B cell (primary cell): ENCODE results near the gene CCR9. TPM values are rescaled to one million over a fixed set of nuclear protein-coding genes. Genes with fewer than 3 reads are reported as not detected.

Experiments used
- ATAC-seq: fragments of 200-7000 bp; cut with Tn5 transposase; one replicate; pipeline ENCODE4 v1.10.0; 2021; ENCODE audit warnings: low read depth, mild to moderate bottlenecking, moderate number of reproducible peaks, moderate library complexity
- CTCF ChIA-PET: fragments of 350-600 bp; sonication (Branson Sonifier 250); formaldehyde crosslinking; loops from one replicate; lab custom pipeline; 2021; ENCODE audit warnings: antibody characterized with exemption, inconsistent platforms; lab: Charles Lee
- POLR2A ChIA-PET: fragments of 350-600 bp; sonication (Branson Sonifier 250); formaldehyde crosslinking; loops from one replicate; lab custom pipeline; 2021; ENCODE audit warnings: antibody characterized with exemption; lab: Charles Lee
- DNase-seq: peaks from one replicate; pipeline ENCODE4 v3.0.0; 2013
- H2AFZ ChIP-seq: 2 replicates; pipeline ENCODE4 v1.6.1; 2012; ENCODE audit warnings: mild to moderate bottlenecking, low read depth, low read length; ENCODE audit not compliant: insufficient read depth, poor library complexity, severe bottlenecking
- H3K27ac ChIP-seq, 2 donors: 1 replicate in 1 of 2; 2 replicates in 1 of 2; pipeline ENCODE4 v1.5.1; 2012 to 2013; ENCODE audit warnings: low read length in 2 of 2, mild to moderate bottlenecking in 2 of 2, moderate library complexity in 1 of 2
- H3K27me3 ChIP-seq, 4 experiments: fragments of 200-600 bp in 1 of 4; sonication (generic) in 1 of 4; replicated peaks in 1 of 4; 1 replicate in 2 of 4; 2 replicates in 2 of 4; pipeline versions ENCODE4 v1.6.1 to v1.7.0; 2013 to 2016; ENCODE audit warnings: low read length in 3 of 4, mild to moderate bottlenecking in 2 of 4, mixed read lengths in 1 of 4, moderate library complexity in 1 of 4; ENCODE audit not compliant: insufficient read depth in 4 of 4, control insufficient read depth in 3 of 4; ENCODE audit errors: control extremely low read depth in 1 of 4
- H3K36me3 ChIP-seq, 2 experiments: replicated peaks in 1 of 2; 1 replicate in 1 of 2; 2 replicates in 1 of 2; pipeline versions ENCODE4 v1.6.1 to v1.7.1; 2013; ENCODE audit warnings: low read length in 1 of 2; ENCODE audit not compliant: insufficient read depth in 2 of 2, control insufficient read depth in 1 of 2; ENCODE audit errors: control extremely low read depth in 1 of 2, extremely low read depth in 1 of 2
- H3K4me1 ChIP-seq, 2 donors: fragments of 200-600 bp in 1 of 2; sonication (generic) in 1 of 2; 1 replicate in 1 of 2; 2 replicates in 1 of 2; pipeline versions ENCODE4 v1.5.1 to v1.6.1; 2013 to 2017; ENCODE audit warnings: low read length in 2 of 2; ENCODE audit not compliant: control insufficient read depth in 2 of 2, insufficient read depth in 2 of 2
- H3K4me2 ChIP-seq: replicated peaks from 2 replicates; pipeline ENCODE3; 2012; ENCODE audit warnings: mild to moderate bottlenecking, low read depth, low read length; ENCODE audit not compliant: poor library complexity, severe bottlenecking
- H3K4me3 ChIP-seq, 5 experiments: fragments of 200-600 bp in 1 of 5; sonication (generic) in 1 of 5; 1 replicate in 3 of 5; 2 replicates in 2 of 5; pipeline versions ENCODE4 v1.5.1 to v1.7.0; 2011 to 2016; ENCODE audit warnings: low read length in 4 of 5, mild to moderate bottlenecking in 4 of 5, low read depth in 2 of 5, control low read depth in 1 of 5, moderate library complexity in 1 of 5; ENCODE audit not compliant: insufficient read depth in 1 of 5; ENCODE audit errors: control extremely low read depth in 1 of 5, extremely low read depth in 1 of 5
- H3K79me2 ChIP-seq: fragments of 200-600 bp; sonication (generic); one replicate; pipeline ENCODE4 v1.6.0; 2016; ENCODE audit warnings: low read length; ENCODE audit not compliant: control insufficient read depth, insufficient read depth
- H3K9ac ChIP-seq: fragments of 200-600 bp; sonication (generic); 2 replicates; pipeline ENCODE4 v1.6.1; 2017; ENCODE audit warnings: mild to moderate bottlenecking, low read length, moderate library complexity
- H3K9me3 ChIP-seq, 3 donors: one replicate each; pipeline versions ENCODE4 v1.6.1 to v1.7.1; 2013; ENCODE audit warnings: low read length in 2 of 3; ENCODE audit not compliant: control insufficient read depth in 2 of 3, insufficient read depth in 1 of 3; ENCODE audit errors: control extremely low read depth in 1 of 3
- H4K20me1 ChIP-seq: 2 replicates; pipeline ENCODE4 v1.6.0; 2012; ENCODE audit warnings: mild to moderate bottlenecking, low read length; ENCODE audit not compliant: insufficient read depth, control insufficient read depth, poor library complexity, severe bottlenecking
- H3K27ac Mint-ChIP-seq: one replicate; pipeline ENCODE4 v1.8.0; 2021; ENCODE audit warnings: mixed read lengths
- H3K27me3 Mint-ChIP-seq: one replicate; pipeline ENCODE4 v1.8.0; 2021; ENCODE audit warnings: mixed read lengths
- H3K4me1 Mint-ChIP-seq: one replicate; pipeline ENCODE4 v1.8.0; 2021; ENCODE audit warnings: mixed read lengths
- H3K4me3 Mint-ChIP-seq: one replicate; pipeline ENCODE4 v1.8.0; 2021; ENCODE audit warnings: mixed read lengths
- H3K9me3 Mint-ChIP-seq: one replicate; pipeline ENCODE4 v1.8.0; 2022; ENCODE audit warnings: mixed read lengths; ENCODE audit not compliant: insufficient read depth
- EZH2 ChIP-seq: IDR thresholded peaks from 2 replicates; pipeline ENCODE4 v1.6.1; 2012; ENCODE audit warnings: borderline replicate concordance, low read depth, mild to moderate bottlenecking, moderate library complexity, low read length; ENCODE audit not compliant: insufficient read depth, poor library complexity, severe bottlenecking
- WGBS: methylation state at CpG from one replicate; pipeline ENCODE4 v1.1.5; 2013; ENCODE audit warnings: missing lambda C conversion rate; ENCODE audit not compliant: insufficient coverage; 5-methylcytosine and 5-hydroxymethylcytosine counted together
- intact Hi-C: fragments of 100-400 bp; cut with micrococcal nuclease; formaldehyde crosslinking; loops from one replicate; pipeline ENCODE4 v1.10.0; 2022
- polyA plus RNA-seq: library from polyadenylated mRNA; depleted of rRNA; stranded (reverse); fragments of >200 nt; gene quantifications from 2 replicates; pipeline ENCODE4 v1.2.3, GENCODE V29; 2012
- total RNA-seq, 2 donors: library from RNA; stranded (reverse); fragments of 120-200 nt in 1 of 2; gene quantifications; 1 replicate in 1 of 2; 2 replicates in 1 of 2; pipeline versions ENCODE4 v1.2.3 to v1.2.4, GENCODE V29; 2013 to 2022
- TF ChIP-seq, protein P1 (sequence below): fragments of 200-600 bp; IDR thresholded peaks from one replicate; pipeline ENCODE4 v1.8.0; 2022; ENCODE audit warnings: antibody characterized with exemption, mild to moderate bottlenecking

Gene CCR9
- total and polyA plus RNA-seq, 2 donors (not counting 1 experiment from before 2014, with no cell fraction given), result 0.76 to 1.1 TPM

- peaks cover 23% of the 10 kb centered on the region for H3K4me1 Mint-ChIP-seq
Measured at GRCh38 chr3:45842851-45843625, 43.3 kb upstream of the CCR9 start.

More at GRCh38 chr3:45842851-45843625, 43.3 kb upstream of the CCR9 start:
- 100% methylated on average over 4 of the region's 9 CpGs for WGBS
- Histone ChIP-seq H3K9me3 (no peaks in the 10 kb centered on the region), H3K79me2 (peaks cover 17% of the 10 kb centered on the region), H3K36me3 (no peaks in the 10 kb centered on the region), H3K4me2 (peak overlapping the region; percentile 91), H3K27ac (no peak overlapping the region), H3K4me1 (peaks cover 12 to 16% of the 10 kb centered on the region in 2 donors), H3K9ac (peak overlapping the region; percentile 94), H3K27me3 (no peaks in the 10 kb centered on the region), H3K4me3 (no peak overlapping the region), H4K20me1 (no peaks in the 10 kb centered on the region), H2AFZ (no peak overlapping the region)
- DNase-seq (no peak), ATAC-seq (no peak)
- Mint-ChIP-seq H3K9me3 (no peaks in the 10 kb centered on the region), H3K27me3 (no peaks in the 10 kb centered on the region), H3K27ac (peak overlapping the region; percentile 16), H3K4me3 (peak overlapping the region; percentile 98)
- no peak for TF ChIP-seq EZH2
- TF ChIP-seq, protein P1, sequence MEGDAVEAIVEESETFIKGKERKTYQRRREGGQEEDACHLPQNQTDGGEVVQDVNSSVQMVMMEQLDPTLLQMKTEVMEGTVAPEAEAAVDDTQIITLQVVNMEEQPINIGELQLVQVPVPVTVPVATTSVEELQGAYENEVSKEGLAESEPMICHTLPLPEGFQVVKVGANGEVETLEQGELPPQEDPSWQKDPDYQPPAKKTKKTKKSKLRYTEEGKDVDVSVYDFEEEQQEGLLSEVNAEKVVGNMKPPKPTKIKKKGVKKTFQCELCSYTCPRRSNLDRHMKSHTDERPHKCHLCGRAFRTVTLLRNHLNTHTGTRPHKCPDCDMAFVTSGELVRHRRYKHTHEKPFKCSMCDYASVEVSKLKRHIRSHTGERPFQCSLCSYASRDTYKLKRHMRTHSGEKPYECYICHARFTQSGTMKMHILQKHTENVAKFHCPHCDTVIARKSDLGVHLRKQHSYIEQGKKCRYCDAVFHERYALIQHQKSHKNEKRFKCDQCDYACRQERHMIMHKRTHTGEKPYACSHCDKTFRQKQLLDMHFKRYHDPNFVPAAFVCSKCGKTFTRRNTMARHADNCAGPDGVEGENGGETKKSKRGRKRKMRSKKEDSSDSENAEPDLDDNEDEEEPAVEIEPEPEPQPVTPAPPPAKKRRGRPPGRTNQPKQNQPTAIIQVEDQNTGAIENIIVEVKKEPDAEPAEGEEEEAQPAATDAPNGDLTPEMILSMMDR, result no peak
- ChIA-PET CTCF (interaction anchor here (0.9 to 1.9 kb wide), 2 partner anchors 20 to 646 kb away, joined by 3 to 4 read pairs; no protein-coding TSS in a partner anchor), POLR2A (interaction anchor here (0.5 kb wide), 1 partner anchor 24 kb away, joined by 8 read pairs; no protein-coding TSS in a partner anchor)
- intact Hi-C loops, result loop anchor here (1.0 to 5.0 kb wide), 5 partner anchors 49 to 246 kb away; partner anchors contain the start of genes FYCO1 and SACM1L
